NCI-H146 (cell line): ENCODE results near the gene FAM117B.
"Not testable (repeated sequence)": the region's sequence is repeated elsewhere in the genome, so short reads cannot be mapped to it uniquely, and the experiment has no call there.

Source experiments
- DNase-seq: peaks from one replicate; lab custom pipeline; 2025; lab: John Stamatoyannopoulos, UW

The FAM117B gene

GRCh38 chr2:202638721-202639120 is 4.0 kb downstream of the FAM117B start:
- DNase-seq, result no peak

- no peak for DNase-seq
Observed at GRCh38 chr2:202639231-202639630, 4.5 kb downstream of the FAM117B start.

- no peak for DNase-seq
Observed at GRCh38 chr2:202642567-202642966, 7.8 kb downstream of the FAM117B start.

GRCh38 chr2:202643012-202643858 is 8.5 kb downstream of the FAM117B start:
- no peak for DNase-seq

- no peak for DNase-seq
Observed at GRCh38 chr2:202652119-202652518, 17.4 kb downstream of the FAM117B start.

- DNase-seq, result no peak
Observed at GRCh38 chr2:202653890-202654289, 19.1 kb downstream of the FAM117B start.

- DNase-seq, result no peak
Observed at GRCh38 chr2:202657876-202658275, 23.1 kb downstream of the FAM117B start.

- no peak for DNase-seq
Observed at GRCh38 chr2:202660796-202661195, 26.0 kb downstream of the FAM117B start.

GRCh38 chr2:202669841-202670240 is 35.1 kb downstream of the FAM117B start:
- DNase-seq, result no peak

- no peak for DNase-seq
Observed at GRCh38 chr2:202671317-202672035, 36.7 kb downstream of the FAM117B start.

GRCh38 chr2:202675097-202675496 is 40.3 kb downstream of the FAM117B start:
- not testable (repeated sequence) for DNase-seq

- DNase-seq, result no peak
Observed at GRCh38 chr2:202679980-202680379, 45.2 kb downstream of the FAM117B start.

GRCh38 chr2:202680512-202680911 is 45.7 kb downstream of the FAM117B start:
- no peak for DNase-seq

- DNase-seq, result no peak
Observed at GRCh38 chr2:202681688-202682205, 47.0 kb downstream of the FAM117B start.

GRCh38 chr2:202682274-202682673 is 47.5 kb downstream of the FAM117B start:
- no peak for DNase-seq

- DNase-seq, result no peak
Observed at GRCh38 chr2:202687276-202687675, 52.5 kb downstream of the FAM117B start.

- DNase-seq, result no peak
Observed at GRCh38 chr2:202689459-202689858, 54.7 kb downstream of the FAM117B start.

GRCh38 chr2:202689898-202690297 is 55.1 kb downstream of the FAM117B start:
- no peak for DNase-seq

GRCh38 chr2:202690321-202690900 is 55.6 kb downstream of the FAM117B start:
- DNase-seq, result no peak

- DNase-seq, result no peak
Observed at GRCh38 chr2:202693503-202693902, 58.7 kb downstream of the FAM117B start.

- DNase-seq, result no peak
Observed at GRCh38 chr2:202695166-202695565, 60.4 kb downstream of the FAM117B start.

GRCh38 chr2:202700075-202700901 is 65.5 kb downstream of the FAM117B start:
- DNase-seq, result no peak
